ENCODE measurements around the gene PELO. TPM values are rescaled to one million over a fixed set of nuclear protein-coding genes. Genes with fewer than 3 reads are reported as not detected.

The PELO gene
- total RNA-seq, 1 experiment from 2014 or later: 18.7 TPM

DNA sequence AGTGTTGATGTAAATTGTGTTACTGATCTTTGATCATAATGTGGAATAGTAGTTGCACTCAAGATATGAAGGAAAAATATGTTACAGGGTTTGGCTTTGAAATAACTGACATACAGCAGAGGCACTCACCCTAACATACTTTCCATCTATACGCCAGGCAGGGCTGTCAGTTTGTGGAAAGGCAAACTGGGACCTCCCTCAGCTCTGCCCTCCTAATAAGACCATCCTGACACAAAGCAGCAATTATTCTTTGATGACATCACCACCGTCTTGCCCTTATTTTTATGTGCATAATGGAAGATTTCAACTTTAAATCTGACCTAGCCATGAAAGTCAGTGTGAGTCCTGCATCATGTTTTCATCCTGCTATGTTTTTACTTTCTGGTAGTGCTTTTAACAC, 42.9 kb downstream of the PELO start:
- TF ChIP-seq, protein P1, sequence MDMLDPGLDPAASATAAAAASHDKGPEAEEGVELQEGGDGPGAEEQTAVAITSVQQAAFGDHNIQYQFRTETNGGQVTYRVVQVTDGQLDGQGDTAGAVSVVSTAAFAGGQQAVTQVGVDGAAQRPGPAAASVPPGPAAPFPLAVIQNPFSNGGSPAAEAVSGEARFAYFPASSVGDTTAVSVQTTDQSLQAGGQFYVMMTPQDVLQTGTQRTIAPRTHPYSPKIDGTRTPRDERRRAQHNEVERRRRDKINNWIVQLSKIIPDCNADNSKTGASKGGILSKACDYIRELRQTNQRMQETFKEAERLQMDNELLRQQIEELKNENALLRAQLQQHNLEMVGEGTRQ (CRISPR knock-in tag; IDR thresholded peaks at IDR 0.05): no peak
- TF ChIP-seq RELA (CRISPR knock-in tag; IDR thresholded peaks at IDR 0.05; ENCODE audit: borderline replicate concordance) (no peak), TCF7 (CRISPR knock-in tag; IDR thresholded peaks at IDR 0.05; ENCODE audit: low read depth) (no peak)
- TF ChIP-seq, protein P2, sequence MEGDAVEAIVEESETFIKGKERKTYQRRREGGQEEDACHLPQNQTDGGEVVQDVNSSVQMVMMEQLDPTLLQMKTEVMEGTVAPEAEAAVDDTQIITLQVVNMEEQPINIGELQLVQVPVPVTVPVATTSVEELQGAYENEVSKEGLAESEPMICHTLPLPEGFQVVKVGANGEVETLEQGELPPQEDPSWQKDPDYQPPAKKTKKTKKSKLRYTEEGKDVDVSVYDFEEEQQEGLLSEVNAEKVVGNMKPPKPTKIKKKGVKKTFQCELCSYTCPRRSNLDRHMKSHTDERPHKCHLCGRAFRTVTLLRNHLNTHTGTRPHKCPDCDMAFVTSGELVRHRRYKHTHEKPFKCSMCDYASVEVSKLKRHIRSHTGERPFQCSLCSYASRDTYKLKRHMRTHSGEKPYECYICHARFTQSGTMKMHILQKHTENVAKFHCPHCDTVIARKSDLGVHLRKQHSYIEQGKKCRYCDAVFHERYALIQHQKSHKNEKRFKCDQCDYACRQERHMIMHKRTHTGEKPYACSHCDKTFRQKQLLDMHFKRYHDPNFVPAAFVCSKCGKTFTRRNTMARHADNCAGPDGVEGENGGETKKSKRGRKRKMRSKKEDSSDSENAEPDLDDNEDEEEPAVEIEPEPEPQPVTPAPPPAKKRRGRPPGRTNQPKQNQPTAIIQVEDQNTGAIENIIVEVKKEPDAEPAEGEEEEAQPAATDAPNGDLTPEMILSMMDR (IDR thresholded peaks at IDR 0.05): no peak
- TF ChIP-seq, protein P3, sequence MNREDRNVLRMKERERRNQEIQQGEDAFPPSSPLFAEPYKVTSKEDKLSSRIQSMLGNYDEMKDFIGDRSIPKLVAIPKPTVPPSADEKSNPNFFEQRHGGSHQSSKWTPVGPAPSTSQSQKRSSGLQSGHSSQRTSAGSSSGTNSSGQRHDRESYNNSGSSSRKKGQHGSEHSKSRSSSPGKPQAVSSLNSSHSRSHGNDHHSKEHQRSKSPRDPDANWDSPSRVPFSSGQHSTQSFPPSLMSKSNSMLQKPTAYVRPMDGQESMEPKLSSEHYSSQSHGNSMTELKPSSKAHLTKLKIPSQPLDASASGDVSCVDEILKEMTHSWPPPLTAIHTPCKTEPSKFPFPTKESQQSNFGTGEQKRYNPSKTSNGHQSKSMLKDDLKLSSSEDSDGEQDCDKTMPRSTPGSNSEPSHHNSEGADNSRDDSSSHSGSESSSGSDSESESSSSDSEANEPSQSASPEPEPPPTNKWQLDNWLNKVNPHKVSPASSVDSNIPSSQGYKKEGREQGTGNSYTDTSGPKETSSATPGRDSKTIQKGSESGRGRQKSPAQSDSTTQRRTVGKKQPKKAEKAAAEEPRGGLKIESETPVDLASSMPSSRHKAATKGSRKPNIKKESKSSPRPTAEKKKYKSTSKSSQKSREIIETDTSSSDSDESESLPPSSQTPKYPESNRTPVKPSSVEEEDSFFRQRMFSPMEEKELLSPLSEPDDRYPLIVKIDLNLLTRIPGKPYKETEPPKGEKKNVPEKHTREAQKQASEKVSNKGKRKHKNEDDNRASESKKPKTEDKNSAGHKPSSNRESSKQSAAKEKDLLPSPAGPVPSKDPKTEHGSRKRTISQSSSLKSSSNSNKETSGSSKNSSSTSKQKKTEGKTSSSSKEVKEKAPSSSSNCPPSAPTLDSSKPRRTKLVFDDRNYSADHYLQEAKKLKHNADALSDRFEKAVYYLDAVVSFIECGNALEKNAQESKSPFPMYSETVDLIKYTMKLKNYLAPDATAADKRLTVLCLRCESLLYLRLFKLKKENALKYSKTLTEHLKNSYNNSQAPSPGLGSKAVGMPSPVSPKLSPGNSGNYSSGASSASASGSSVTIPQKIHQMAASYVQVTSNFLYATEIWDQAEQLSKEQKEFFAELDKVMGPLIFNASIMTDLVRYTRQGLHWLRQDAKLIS (CRISPR knock-in tag; IDR thresholded peaks at IDR 0.05; ENCODE audit: borderline replicate concordance): no peak
- TF ChIP-seq, protein P4, sequence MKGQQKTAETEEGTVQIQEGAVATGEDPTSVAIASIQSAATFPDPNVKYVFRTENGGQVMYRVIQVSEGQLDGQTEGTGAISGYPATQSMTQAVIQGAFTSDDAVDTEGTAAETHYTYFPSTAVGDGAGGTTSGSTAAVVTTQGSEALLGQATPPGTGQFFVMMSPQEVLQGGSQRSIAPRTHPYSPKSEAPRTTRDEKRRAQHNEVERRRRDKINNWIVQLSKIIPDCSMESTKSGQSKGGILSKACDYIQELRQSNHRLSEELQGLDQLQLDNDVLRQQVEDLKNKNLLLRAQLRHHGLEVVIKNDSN (CRISPR knock-in tag; IDR thresholded peaks at IDR 0.05): no peak
- H3K9me3 Mint-ChIP-seq: peaks cover 19% of the 10 kb centered on the region
- no peak for ATAC-seq
- no peak overlapping the region for H3K4me3 Mint-ChIP-seq
- POLR2A ChIA-PET: no interaction called here
- CTCF ChIA-PET: no interaction called here
- DNase-seq (ENCODE audit: low spot score): no peak
- peaks cover 8% of the 10 kb centered on the region for H3K36me3 Mint-ChIP-seq
- no peak overlapping the region for H3K27ac Mint-ChIP-seq
- no peaks in the 10 kb centered on the region for H3K4me1 Mint-ChIP-seq
- H3K27me3 Mint-ChIP-seq (ENCODE audit: low read depth): no peaks in the 10 kb centered on the region

DNA sequence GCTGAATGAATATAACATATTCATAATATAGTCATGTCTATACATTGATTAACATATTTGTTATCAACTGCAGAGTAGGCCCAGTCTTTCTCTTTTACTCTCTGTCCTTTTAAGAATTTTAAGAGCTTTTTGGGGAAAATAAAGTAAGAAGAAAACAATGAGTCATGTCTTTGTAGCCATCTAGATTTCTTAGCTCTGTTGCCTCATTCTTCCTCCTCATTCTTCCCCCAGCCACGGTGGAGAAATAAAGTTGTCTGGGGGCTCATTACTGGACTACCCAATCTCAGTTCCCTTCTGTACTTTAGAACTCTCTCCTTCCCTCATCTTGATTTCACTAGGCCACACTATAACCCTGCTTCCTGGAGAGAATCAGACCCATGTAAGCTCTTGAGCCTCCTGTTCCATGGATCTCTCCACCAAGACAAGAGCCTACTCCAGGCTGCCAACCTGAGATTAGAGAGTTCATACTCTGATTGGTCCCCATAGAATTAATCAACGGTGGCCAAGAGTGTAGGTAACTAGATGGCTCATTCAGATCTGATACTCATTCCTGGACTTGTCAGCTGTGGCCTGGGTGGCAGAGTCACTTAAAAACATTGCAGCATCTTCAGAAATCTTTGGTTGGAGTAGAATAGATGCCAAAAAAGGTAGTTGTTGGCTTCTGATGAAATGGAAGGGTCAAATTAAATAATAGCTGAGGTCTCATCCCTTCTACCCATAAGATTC, 44.2 kb downstream of the PELO start:
- Mint-ChIP-seq H3K27ac (no peak overlapping the region), H3K4me1 (no peaks in the 10 kb centered on the region), H3K4me3 (no peak overlapping the region), H3K36me3 (peaks cover 8% of the 10 kb centered on the region), H3K27me3 (ENCODE audit: low read depth) (no peaks in the 10 kb centered on the region), H3K9me3 (peaks cover 17% of the 10 kb centered on the region)
- no peak for DNase-seq (ENCODE audit: low spot score)
- ChIA-PET CTCF (no interaction called here), POLR2A (no interaction called here)
- ATAC-seq: no peak
- TF ChIP-seq ZNF671 (CRISPR knock-in tag; IDR thresholded peaks at IDR 0.05) (no peak), EMX1 (CRISPR knock-in tag; IDR thresholded peaks at IDR 0.05) (no peak), PRRX2 (CRISPR knock-in tag; IDR thresholded peaks at IDR 0.05) (no peak), ZNF263 (CRISPR knock-in tag; IDR thresholded peaks at IDR 0.05; ENCODE audit: low read depth) (no peak), RORB (CRISPR knock-in tag; IDR thresholded peaks at IDR 0.05) (no peak), TEAD4 (CRISPR knock-in tag; IDR thresholded peaks at IDR 0.05) (no peak), TCF7 (CRISPR knock-in tag; IDR thresholded peaks at IDR 0.05; ENCODE audit: low read depth) (no peak), ZNF396 (CRISPR knock-in tag; IDR thresholded peaks at IDR 0.05; ENCODE audit: borderline replicate concordance) (no peak), IRF2 (CRISPR knock-in tag; IDR thresholded peaks at IDR 0.05; ENCODE audit: borderline replicate concordance, low read depth) (no peak)
- TF ChIP-seq, protein P5, sequence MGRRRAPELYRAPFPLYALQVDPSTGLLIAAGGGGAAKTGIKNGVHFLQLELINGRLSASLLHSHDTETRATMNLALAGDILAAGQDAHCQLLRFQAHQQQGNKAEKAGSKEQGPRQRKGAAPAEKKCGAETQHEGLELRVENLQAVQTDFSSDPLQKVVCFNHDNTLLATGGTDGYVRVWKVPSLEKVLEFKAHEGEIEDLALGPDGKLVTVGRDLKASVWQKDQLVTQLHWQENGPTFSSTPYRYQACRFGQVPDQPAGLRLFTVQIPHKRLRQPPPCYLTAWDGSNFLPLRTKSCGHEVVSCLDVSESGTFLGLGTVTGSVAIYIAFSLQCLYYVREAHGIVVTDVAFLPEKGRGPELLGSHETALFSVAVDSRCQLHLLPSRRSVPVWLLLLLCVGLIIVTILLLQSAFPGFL (CRISPR knock-in tag; IDR thresholded peaks at IDR 0.05; ENCODE audit: borderline replicate concordance): no peak
- TF ChIP-seq, protein P6, sequence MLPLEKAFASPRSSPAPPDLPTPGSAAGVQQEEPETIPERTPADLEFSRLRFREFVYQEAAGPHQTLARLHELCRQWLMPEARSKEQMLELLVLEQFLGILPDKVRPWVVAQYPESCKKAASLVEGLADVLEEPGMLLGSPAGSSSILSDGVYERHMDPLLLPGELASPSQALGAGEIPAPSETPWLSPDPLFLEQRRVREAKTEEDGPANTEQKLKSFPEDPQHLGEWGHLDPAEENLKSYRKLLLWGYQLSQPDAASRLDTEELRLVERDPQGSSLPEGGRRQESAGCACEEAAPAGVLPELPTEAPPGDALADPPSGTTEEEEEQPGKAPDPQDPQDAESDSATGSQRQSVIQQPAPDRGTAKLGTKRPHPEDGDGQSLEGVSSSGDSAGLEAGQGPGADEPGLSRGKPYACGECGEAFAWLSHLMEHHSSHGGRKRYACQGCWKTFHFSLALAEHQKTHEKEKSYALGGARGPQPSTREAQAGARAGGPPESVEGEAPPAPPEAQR (CRISPR knock-in tag; IDR thresholded peaks at IDR 0.05): no peak
- TF ChIP-seq, protein P4 (CRISPR knock-in tag; IDR thresholded peaks at IDR 0.05): no peak
- TF ChIP-seq, protein P7, sequence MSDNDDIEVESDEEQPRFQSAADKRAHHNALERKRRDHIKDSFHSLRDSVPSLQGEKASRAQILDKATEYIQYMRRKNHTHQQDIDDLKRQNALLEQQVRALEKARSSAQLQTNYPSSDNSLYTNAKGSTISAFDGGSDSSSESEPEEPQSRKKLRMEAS (CRISPR knock-in tag; IDR thresholded peaks at IDR 0.05): no peak
- TF ChIP-seq, protein P8, sequence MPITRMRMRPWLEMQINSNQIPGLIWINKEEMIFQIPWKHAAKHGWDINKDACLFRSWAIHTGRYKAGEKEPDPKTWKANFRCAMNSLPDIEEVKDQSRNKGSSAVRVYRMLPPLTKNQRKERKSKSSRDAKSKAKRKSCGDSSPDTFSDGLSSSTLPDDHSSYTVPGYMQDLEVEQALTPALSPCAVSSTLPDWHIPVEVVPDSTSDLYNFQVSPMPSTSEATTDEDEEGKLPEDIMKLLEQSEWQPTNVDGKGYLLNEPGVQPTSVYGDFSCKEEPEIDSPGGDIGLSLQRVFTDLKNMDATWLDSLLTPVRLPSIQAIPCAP (CRISPR knock-in tag; IDR thresholded peaks at IDR 0.05): no peak
- TF ChIP-seq, protein P1 (CRISPR knock-in tag; IDR thresholded peaks at IDR 0.05): no peak
